Measurements from ENCODE around the gene NCKAP5L. TPM values are rescaled to one million over a fixed set of nuclear protein-coding genes. Genes with fewer than 3 reads are reported as not detected.
"Not testable (repeated sequence)": the region's sequence is repeated elsewhere in the genome, so short reads cannot be mapped to it uniquely, and the experiment has no call there.

The NCKAP5L gene
- total and polyA plus RNA-seq, 2 of the 8 experiments (the other 6 are each of a cell fraction or from before 2014, with no cell fraction given), result 9.4 to 27.9 TPM

DNA sequence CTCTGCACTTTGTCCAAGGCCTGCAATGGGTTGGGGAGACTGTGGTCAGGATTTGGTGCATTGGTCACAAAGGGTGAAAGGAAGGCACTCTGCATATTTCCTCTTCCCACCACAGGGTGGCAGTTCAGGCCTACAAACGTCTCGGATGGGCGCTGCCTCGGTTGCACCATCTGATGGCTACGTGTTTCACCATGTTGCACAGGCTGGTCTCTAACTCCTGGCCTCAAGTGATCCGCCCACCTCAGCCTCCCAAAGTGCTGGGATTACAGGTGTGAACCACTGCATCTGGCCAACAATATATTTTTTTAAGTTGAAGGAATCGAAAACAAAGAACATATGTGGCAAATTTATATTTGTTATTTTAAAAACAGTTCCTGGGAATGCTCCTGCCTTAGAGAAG lies 51.8 kb downstream of the NCKAP5L start (continued):
- TF ChIP-seq BCL11A (IDR thresholded peaks at IDR 0.05; ENCODE audit: low read depth in 2 of 2, low read length in 2 of 2), result no peak
- no peak for TF ChIP-seq SIX5 (IDR thresholded peaks at IDR 0.05; ENCODE audit: low read depth, low read length)
- TF ChIP-seq NANOG (IDR thresholded peaks at IDR 0.05; ENCODE audit: insufficient read depth, low read depth, low read length, poor library complexity, severe bottlenecking), result no peak
- TF ChIP-seq EP300 (IDR thresholded peaks at IDR 0.05; ENCODE audit: borderline replicate concordance in 1 of 2, low read depth in 2 of 2, low read length in 2 of 2), result no peak
- TF ChIP-seq, protein P1, sequence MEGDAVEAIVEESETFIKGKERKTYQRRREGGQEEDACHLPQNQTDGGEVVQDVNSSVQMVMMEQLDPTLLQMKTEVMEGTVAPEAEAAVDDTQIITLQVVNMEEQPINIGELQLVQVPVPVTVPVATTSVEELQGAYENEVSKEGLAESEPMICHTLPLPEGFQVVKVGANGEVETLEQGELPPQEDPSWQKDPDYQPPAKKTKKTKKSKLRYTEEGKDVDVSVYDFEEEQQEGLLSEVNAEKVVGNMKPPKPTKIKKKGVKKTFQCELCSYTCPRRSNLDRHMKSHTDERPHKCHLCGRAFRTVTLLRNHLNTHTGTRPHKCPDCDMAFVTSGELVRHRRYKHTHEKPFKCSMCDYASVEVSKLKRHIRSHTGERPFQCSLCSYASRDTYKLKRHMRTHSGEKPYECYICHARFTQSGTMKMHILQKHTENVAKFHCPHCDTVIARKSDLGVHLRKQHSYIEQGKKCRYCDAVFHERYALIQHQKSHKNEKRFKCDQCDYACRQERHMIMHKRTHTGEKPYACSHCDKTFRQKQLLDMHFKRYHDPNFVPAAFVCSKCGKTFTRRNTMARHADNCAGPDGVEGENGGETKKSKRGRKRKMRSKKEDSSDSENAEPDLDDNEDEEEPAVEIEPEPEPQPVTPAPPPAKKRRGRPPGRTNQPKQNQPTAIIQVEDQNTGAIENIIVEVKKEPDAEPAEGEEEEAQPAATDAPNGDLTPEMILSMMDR (IDR thresholded peaks at IDR 0.05; ENCODE audit: control extremely low read depth in 1 of 3, insufficient read depth in 1 of 3, low read depth in 1 of 3, low read length in 3 of 3), result peak; percentile 87 to 91 (median 90)

DNA sequence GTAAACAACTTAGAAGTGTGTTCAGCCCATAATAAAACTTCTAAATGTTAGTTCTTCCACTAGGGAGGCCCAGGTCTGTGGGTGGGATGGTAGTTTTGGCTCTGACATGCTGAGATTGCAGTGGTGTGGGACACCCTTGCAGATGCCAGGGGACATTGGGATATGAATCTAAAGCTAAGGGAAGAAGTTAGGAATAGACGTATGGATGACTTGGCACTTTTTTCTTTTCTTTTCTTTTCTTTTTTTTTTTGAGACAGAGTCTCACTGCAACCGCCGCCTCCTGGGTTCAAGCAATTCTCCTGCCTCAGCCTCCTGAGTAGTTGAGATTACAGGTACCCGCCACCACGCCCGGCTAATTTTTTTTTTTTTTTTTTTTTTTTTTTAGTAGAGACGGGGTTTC lies 55.1 kb downstream of the NCKAP5L start:
- H3K23ac ChIP-seq (ENCODE audit: insufficient read length); H2BK15ac ChIP-seq (ENCODE audit: low read length); H4K5ac ChIP-seq (ENCODE audit: insufficient read length, low read depth, low read length); H3K9ac ChIP-seq (replicated peaks in 1 of 4; ENCODE audit: extremely low read depth in 1 of 4, low read depth in 3 of 4, low read length in 3 of 4); H3K4me3 ChIP-seq (ENCODE audit: extremely low read depth in 1 of 4, insufficient read depth in 2 of 4, low read depth in 3 of 4, low read length in 4 of 4); H2BK20ac ChIP-seq (ENCODE audit: low read length); H3K27me3 ChIP-seq (replicated peaks in 1 of 4; ENCODE audit: control insufficient read depth in 3 of 4, extremely low read depth in 1 of 4, insufficient read depth in 3 of 4, low read length in 3 of 4); H3K18ac ChIP-seq (ENCODE audit: extremely low read depth, low read length); H3K27ac ChIP-seq (ENCODE audit: low read depth, low read length); POLR2A ChIA-PET (ENCODE audit: partially characterized antibody); H3K4me1 ChIP-seq (replicated peaks in 1 of 4; ENCODE audit: control insufficient read depth in 3 of 4, insufficient read depth in 4 of 4, low read length in 3 of 4); H3K56ac ChIP-seq (replicated peaks; ENCODE audit: insufficient read length, low read depth, low read length); H2AFZ ChIP-seq (ENCODE audit: low read length); H3K36me3 ChIP-seq (ENCODE audit: control insufficient read depth in 2 of 4, insufficient read depth in 4 of 4, low read length in 3 of 4); H3K14ac ChIP-seq (ENCODE audit: insufficient read length); H2AK5ac ChIP-seq (ENCODE audit: low read depth, low read length); FAIRE-seq; H2BK12ac ChIP-seq (ENCODE audit: low read depth, low read length); H3K4me2 ChIP-seq (ENCODE audit: insufficient read depth in 1 of 2, low read depth in 2 of 2, low read length in 2 of 2); H4K8ac ChIP-seq (ENCODE audit: extremely low read depth, insufficient read depth, low read length); H2BK120ac ChIP-seq (replicated peaks; ENCODE audit: low read depth, low read length); H3K23me2 ChIP-seq (ENCODE audit: low read depth, low read length); H3K79me2 ChIP-seq (ENCODE audit: control insufficient read depth in 1 of 2, insufficient read depth in 2 of 2, low read length in 2 of 2); H4K91ac ChIP-seq (replicated peaks; ENCODE audit: insufficient read length, low read length); H4K20me1 ChIP-seq (replicated peaks in 1 of 2; ENCODE audit: control insufficient read depth in 1 of 2, insufficient read depth in 2 of 2, low read length in 2 of 2); H3K4ac ChIP-seq (replicated peaks; ENCODE audit: insufficient read length, low read depth, low read length); H2BK5ac ChIP-seq (ENCODE audit: low read depth, low read length); DNase-seq (ENCODE audit: low read depth in 1 of 2, low spot score in 2 of 2); H3K79me1 ChIP-seq (ENCODE audit: low read depth, low read length); H3K9me3 ChIP-seq (ENCODE audit: insufficient read depth in 2 of 2, low read depth in 1 of 2, low read length in 1 of 2): not testable (repeated sequence)
- 91% methylated on average over 4 of the region's 7 CpGs; no CpG with 5 or more reads in 1 of the 2 experiments for WGBS, 2 experiments (ENCODE audit: extremely low coverage in 1 of 2, insufficient coverage in 1 of 2, insufficient read length in 1 of 2, insufficient replicate concordance in 2 of 2, low coverage in 1 of 2, low lambda C conversion rate in 2 of 2, missing lambda C conversion rate in 1 of 2)
- CTCF ChIA-PET (ENCODE audit: partially characterized antibody), result interaction anchor here (0.5 to 14.5 kb wide), 9 partner anchors 9 to 473 kb away, joined by 3 to 119 read pairs (median 5); no protein-coding TSS in a partner anchor

Measured in H1 (cell line).